ENCODE data around the gene SLC35F2. TPM values are rescaled to one million over a fixed set of nuclear protein-coding genes. Genes with fewer than 3 reads are reported as not detected.
"Not testable (repeated sequence)": the region's sequence is repeated elsewhere in the genome, so short reads cannot be mapped to it uniquely, and the experiment has no call there.

Gene SLC35F2, protein sequence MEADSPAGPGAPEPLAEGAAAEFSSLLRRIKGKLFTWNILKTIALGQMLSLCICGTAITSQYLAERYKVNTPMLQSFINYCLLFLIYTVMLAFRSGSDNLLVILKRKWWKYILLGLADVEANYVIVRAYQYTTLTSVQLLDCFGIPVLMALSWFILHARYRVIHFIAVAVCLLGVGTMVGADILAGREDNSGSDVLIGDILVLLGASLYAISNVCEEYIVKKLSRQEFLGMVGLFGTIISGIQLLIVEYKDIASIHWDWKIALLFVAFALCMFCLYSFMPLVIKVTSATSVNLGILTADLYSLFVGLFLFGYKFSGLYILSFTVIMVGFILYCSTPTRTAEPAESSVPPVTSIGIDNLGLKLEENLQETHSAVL
- 31.9 and 35.1 TPM in 2 replicates for total RNA-seq

DNA sequence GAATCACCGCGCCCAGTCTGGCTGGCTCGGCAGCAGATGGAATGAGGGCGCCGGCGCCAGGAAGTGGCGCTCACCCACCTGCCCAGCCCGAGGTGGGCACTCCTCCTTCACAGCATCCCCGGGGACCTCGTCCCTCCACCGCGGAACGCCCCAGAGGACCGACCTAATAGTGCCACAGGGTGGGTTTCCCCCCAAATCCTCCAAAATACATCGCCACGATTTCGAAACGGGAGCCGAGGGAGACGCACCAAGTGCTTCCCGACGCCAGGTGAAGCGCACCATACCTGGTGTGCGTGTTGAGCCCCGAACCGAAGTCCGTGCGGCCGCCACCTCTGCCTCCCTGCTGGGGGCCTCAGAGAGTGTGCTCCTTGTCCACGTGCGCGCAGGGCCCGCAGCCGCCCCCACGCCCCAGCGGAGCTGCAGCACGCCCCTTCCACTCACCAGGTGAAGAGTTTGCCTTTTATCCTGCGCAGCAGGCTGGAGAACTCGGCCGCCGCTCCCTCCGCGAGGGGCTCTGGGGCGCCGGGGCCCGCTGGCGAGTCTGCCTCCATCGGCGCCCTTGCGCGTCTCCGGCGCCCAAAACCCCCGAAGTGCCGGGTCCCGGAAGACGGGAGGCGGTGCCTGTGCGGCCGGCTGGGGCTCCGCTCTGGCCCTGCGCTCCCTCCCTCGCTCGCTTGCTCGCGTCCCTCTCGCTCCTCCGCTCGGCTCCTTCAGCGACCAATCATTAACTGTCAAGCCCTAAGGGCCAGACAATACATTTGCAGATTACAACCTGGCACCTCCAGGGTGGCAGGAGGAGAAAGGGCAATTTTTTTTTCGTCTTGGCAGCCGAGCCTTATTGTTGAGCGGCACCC is at the start of gene SLC35F2:
TSS of gene SLC35F2 (minus strand) at position 571 of the 854 bp plus-strand sequence. CDS start at position 551, 20 bp downstream.
- peaks cover 4% of the 10 kb centered on the region for H3K27me3 Mint-ChIP-seq
- DNase-seq = peak; percentile 92
- H3K4me3 Mint-ChIP-seq = peak within 1 kb of the TSS; percentile 90
- no peaks in the 10 kb centered on the region for H3K9me3 Mint-ChIP-seq
- intact Hi-C loops (cut with micrococcal nuclease) = loop anchor here (1.0 to 5.0 kb wide), 7 partner anchors 18 to 364 kb away; partner anchors contain the start of genes ALKBH8, ATM, CUL5 and ELMOD1
- H3K4me1 Mint-ChIP-seq = peaks cover 25% of the 10 kb centered on the region
- H3K27ac Mint-ChIP-seq = peak within 1 kb of the TSS; percentile 93
- peaks cover 10% of the 10 kb centered on the region for H3K36me3 Mint-ChIP-seq (ENCODE audit: low read depth)

DNA sequence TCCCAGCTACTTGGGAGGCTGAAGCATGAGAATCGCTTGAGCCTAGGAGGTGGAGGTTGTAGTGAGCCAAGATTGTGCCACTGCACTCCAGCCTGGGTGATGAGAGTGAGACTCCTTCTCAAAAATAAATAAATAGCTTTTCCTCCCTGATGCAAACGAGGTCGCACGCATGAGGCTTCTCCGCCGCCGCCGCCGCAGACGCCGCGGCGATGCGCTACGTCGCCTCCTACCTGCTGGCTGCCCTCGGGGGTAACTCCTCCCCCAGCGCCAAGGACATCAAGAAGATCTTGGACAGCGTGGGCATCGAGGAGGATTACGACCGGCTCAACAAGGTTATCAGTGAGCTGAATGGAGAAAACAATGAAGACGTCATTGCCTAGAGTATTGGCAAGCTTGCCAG is 49.6 kb upstream of the SLC35F2 start:
- Mint-ChIP-seq H3K27me3 (peaks cover 4% of the 10 kb centered on the region), H3K4me3 (no peak overlapping the region), H3K27ac (no peak overlapping the region), H3K9me3 (no peaks in the 10 kb centered on the region), H3K36me3 (ENCODE audit: low read depth) (no peaks in the 10 kb centered on the region), H3K4me1 (no peaks in the 10 kb centered on the region)
- DNase-seq = no peak
- intact Hi-C loops (cut with micrococcal nuclease) = no loop called here

DNA sequence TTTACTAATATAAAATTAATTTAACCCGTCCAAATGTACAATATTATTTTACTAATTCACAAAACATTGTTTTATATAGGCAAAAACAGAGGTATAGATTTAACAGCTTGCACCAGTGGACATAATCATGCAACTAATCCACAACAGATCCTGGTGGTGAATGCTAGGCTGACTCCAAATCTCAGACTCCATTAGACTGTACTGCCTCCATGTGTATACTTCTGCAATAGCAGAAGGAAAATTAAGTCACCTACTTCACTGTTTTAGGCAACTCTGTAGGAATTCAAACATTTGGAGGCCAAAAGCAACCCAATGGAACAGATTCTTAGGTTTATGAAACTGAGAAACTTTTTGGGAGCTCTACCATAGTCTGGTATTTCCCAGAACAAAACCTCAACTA is 39.7 kb upstream of the SLC35F2 start:
- intact Hi-C loops (cut with micrococcal nuclease) = loop anchor here (1.0 kb wide), 1 partner anchor 157 kb away; no protein-coding TSS in a partner anchor
- no peak overlapping the region for H3K4me3 Mint-ChIP-seq
- no peaks in the 10 kb centered on the region for H3K9me3 Mint-ChIP-seq
- H3K27me3 Mint-ChIP-seq = peaks cover 7% of the 10 kb centered on the region
- no peaks in the 10 kb centered on the region for H3K4me1 Mint-ChIP-seq
- no peak for DNase-seq
- no peak overlapping the region for H3K27ac Mint-ChIP-seq
- no peaks in the 10 kb centered on the region for H3K36me3 Mint-ChIP-seq (ENCODE audit: low read depth)

DNA sequence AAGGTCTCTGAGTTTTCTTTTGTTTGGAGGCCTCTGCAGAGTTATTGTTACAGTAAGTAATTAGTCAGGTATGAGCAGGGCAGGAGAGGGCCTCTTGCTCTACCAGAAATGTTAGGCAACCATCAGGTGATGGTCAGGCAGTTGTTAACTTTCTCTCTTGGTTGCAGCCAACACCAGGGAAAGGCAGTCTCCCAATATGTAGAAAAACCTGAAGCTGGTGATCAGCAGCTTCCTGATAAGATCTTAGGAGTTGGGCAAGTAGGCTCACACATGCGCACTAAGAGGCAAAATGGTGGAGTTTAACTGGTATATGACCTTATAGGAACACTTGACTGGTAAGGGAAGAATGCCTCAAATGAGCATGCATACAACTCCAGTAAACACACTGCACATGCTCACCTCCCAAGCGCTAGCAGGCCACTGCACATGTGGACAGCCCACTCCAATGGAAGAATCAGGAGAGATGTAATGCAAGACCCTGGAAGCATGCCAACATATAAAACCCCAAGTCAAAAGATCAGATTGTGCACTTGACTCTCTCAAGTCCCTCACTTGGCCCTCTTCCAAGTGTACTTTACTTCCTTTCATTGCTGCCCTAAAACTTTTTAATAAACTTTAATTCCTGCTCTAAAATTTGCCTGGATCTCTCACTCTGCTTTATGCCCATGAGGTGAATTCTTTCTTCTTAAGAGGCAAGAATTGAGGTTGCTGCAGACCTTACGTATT is 23.7 kb upstream of the SLC35F2 start:
- Mint-ChIP-seq H3K36me3 (ENCODE audit: low read depth) (no peaks in the 10 kb centered on the region), H3K4me3 (no peak overlapping the region), H3K9me3 (no peaks in the 10 kb centered on the region), H3K27me3 (peaks cover 2% of the 10 kb centered on the region), H3K4me1 (no peaks in the 10 kb centered on the region), H3K27ac (no peak overlapping the region)
- DNase-seq = no peak
- intact Hi-C loops (cut with micrococcal nuclease) = no loop called here

DNA sequence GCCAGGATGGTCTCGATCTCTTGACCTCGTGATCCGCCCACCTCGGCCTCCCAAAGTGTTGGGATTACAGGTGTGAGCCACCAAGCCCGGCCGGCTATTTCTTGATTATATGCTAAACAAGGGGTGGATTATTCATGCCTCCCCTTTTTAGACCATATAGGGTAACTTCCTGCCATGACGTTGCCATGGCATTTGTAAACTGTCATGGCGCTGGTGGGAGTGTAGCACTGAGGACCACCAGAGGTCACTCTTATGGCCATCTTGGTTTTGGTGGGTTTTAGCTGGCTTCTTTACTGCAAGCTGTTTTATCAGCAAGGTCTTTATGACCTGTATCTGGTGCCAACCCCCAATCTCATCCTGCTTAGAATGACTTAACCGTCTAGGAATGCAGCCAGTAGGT is 22.9 kb upstream of the SLC35F2 start:
- H3K27me3 Mint-ChIP-seq; H3K9me3 Mint-ChIP-seq; H3K4me3 Mint-ChIP-seq; H3K36me3 Mint-ChIP-seq (ENCODE audit: low read depth); H3K27ac Mint-ChIP-seq; intact Hi-C loops (cut with micrococcal nuclease); H3K4me1 Mint-ChIP-seq; DNase-seq: not testable (repeated sequence)

DNA sequence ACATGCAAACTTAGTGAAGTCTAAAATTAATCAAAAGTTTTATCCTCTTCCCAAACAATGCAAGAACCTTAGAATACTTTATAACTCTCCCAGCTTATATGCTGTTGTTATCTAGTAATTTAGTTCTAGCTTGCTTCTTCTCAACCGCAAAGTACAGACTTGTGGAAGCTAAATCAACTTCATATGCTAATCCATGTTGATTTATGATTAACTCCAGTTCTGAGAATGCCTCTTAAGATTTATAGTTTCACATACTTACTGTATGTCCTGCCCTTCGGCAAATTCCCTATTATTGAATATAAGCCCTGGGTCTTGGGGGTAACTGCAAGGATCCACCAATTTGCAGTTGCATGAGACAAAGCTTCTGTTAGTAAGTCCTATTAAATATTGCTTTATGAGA is 17.6 kb upstream of the SLC35F2 start:
- no peaks in the 10 kb centered on the region for H3K36me3 Mint-ChIP-seq (ENCODE audit: low read depth)
- no peak overlapping the region for H3K27ac Mint-ChIP-seq
- intact Hi-C loops (cut with micrococcal nuclease) = no loop called here
- H3K4me1 Mint-ChIP-seq = no peaks in the 10 kb centered on the region
- no peak overlapping the region for H3K4me3 Mint-ChIP-seq
- H3K9me3 Mint-ChIP-seq = no peaks in the 10 kb centered on the region
- peaks cover 2% of the 10 kb centered on the region for H3K27me3 Mint-ChIP-seq
- no peak for DNase-seq

DNA sequence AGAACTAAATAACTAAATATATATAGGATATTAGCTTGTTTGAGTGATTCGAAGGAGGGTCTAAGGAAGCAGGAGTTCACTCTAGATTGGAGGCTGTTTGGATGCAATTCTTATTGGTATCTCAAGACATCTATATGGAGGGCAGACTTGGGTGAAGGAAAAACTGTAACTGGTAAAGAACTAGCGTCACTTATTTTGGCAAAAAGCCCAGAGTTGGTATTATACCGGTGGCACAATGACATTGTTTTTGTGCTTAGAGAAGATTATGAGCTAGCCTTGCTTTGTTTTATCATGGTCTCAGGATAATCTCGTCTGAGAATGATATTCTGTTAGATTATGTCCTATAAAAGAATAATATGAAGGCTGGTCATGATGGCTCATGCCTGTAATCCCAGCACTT is 6.0 kb upstream of the SLC35F2 start:
- H3K27me3 Mint-ChIP-seq = peaks cover 11% of the 10 kb centered on the region
- intact Hi-C loops (cut with micrococcal nuclease) = no loop called here
- H3K4me3 Mint-ChIP-seq = no peak overlapping the region
- H3K36me3 Mint-ChIP-seq (ENCODE audit: low read depth) = no peaks in the 10 kb centered on the region
- H3K9me3 Mint-ChIP-seq = no peaks in the 10 kb centered on the region
- peaks cover 5% of the 10 kb centered on the region for H3K4me1 Mint-ChIP-seq
- H3K27ac Mint-ChIP-seq = no peak overlapping the region
- no peak for DNase-seq

DNA sequence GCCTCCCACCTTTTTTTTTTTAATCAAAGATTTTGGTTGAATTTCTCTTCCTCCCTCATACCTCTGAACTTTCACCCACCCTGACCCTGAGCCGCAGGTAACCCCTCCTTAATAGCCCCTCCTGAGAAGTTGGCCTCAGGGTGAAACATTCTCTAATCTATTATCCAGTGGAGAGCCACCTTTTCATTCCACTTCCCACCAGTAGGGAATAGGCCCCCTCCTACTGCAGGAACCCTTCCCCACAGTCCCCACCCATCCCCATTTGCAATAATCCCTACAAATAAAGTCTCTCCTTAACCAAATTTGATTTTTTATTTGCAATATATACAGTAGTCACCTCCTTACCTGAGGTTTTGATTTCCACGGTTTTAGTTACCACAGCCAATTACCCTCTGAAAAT is 2.1 kb upstream of the SLC35F2 start:
- no peak overlapping the region for H3K27ac Mint-ChIP-seq
- H3K4me3 Mint-ChIP-seq = peak overlapping the region; percentile 90
- peaks cover 20% of the 10 kb centered on the region for H3K4me1 Mint-ChIP-seq
- DNase-seq = no peak
- H3K27me3 Mint-ChIP-seq = peaks cover 11% of the 10 kb centered on the region
- H3K9me3 Mint-ChIP-seq = no peaks in the 10 kb centered on the region
- peaks cover 3% of the 10 kb centered on the region for H3K36me3 Mint-ChIP-seq (ENCODE audit: low read depth)
- intact Hi-C loops (cut with micrococcal nuclease) = no loop called here

DNA sequence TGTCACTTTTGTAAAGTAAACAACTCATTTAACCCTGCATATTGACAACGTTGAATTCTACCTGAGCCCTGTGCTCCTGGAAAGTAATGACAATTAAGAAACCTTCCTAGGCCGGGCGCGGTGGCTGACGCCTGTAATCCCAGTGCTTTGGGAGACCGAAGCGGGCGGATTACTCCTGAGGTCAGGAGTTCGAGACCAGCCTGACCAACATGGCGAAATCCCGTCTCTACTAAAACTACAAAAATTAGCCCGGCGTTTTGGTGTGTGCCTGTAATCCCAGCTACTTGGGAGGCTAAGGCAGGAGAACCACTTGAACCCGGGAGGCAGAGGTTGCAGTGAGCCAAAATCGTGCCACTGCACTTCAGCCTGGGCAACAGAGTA is 1.6 kb upstream of the SLC35F2 start:
- H3K27ac Mint-ChIP-seq; intact Hi-C loops (cut with micrococcal nuclease); H3K36me3 Mint-ChIP-seq (ENCODE audit: low read depth); H3K9me3 Mint-ChIP-seq; DNase-seq: not testable (repeated sequence)
- H3K4me1 Mint-ChIP-seq = peaks cover 20% of the 10 kb centered on the region
- peak overlapping the region; percentile 90 for H3K4me3 Mint-ChIP-seq
- peaks cover 11% of the 10 kb centered on the region for H3K27me3 Mint-ChIP-seq

DNA sequence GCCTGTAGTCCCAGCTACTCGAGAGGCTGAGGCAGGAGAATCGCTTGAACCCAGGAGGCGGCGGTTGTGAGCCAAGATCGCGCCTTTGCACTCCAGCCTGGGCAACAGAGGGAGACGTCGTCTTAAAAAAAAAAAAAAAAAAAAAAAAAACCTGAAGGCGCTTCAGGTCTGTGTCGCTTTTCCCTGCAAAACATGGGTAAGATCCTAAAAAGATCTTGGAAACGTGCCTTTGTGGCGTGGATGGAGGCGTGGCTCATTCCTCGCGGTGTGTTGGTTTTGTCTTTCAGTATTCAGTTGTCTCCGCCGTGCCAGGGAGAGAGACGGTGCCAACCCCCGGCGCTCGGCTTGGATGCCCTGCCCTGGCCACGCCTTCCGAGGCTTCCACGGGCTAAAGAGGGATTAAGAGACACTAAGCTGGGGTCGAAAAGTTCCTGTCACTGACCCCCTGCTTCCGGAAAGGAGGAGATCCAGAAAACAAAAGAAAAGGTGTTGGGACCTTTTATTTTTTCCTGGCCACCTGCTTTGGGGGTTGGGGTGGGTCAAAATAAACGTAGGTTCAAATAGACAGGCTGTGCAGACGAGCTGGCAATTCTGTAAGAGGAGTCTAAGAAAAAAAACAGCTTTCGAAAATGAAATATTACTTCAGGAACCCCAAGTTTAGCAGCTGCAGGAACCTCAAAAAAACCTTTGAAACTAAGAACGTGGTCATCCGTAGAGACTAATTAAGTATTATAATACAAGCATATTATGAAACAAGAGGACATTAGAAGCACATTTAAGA is 1.1 kb upstream of the SLC35F2 start:
- H3K27me3 Mint-ChIP-seq = peaks cover 11% of the 10 kb centered on the region
- peak overlapping the region; percentile 93 for H3K27ac Mint-ChIP-seq
- H3K9me3 Mint-ChIP-seq = no peaks in the 10 kb centered on the region
- H3K36me3 Mint-ChIP-seq (ENCODE audit: low read depth) = peaks cover 7% of the 10 kb centered on the region
- peak overlapping the region; percentile 90 for H3K4me3 Mint-ChIP-seq
- peaks cover 22% of the 10 kb centered on the region for H3K4me1 Mint-ChIP-seq
- intact Hi-C loops (cut with micrococcal nuclease) = loop anchor here (2.0 to 5.0 kb wide), 6 partner anchors 61 to 363 kb away; partner anchors contain the start of genes ALKBH8, ATM, CUL5 and ELMOD1
- DNase-seq = peak; percentile 72

DNA sequence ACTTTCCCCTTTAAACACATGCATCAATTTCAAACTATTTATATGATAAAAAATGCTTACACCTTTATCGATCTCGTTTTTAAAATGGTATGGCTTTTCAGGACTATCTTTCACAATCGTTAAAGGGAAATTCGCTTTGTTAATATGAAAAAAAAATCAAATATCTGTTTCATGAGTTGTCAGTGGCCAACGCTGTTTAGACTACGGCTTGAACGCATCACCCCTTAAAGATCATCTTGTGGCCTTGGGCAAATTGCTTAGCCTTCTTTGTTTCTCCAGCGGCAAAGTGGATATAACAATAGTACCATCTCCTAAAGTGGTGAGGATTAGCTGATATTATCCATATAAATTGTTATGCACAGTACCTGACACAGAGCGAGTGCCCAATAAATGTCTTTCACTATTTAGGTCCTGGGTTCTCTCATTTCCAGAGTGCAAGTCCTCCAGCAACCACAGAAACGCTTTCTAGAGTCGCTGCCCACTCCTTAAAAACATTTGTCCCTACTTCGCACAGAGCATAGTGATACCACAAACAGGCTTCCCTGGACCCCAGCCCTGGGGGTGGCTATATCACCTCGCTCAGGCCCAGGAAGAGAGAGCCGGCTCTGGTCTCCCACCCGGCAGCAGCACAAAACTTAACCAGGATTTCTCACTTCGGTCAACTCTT is 904 bp downstream of the SLC35F2 start:
- Mint-ChIP-seq H3K9me3 (no peaks in the 10 kb centered on the region), H3K4me3 (peak overlapping the region; percentile 90), H3K36me3 (ENCODE audit: low read depth) (peaks cover 10% of the 10 kb centered on the region), H3K27me3 (peaks cover 4% of the 10 kb centered on the region), H3K4me1 (peaks cover 27% of the 10 kb centered on the region), H3K27ac (peak overlapping the region; percentile 93)
- no peak for DNase-seq
- intact Hi-C loops (cut with micrococcal nuclease) = loop anchor here (1.0 to 5.0 kb wide), 8 partner anchors 17 to 365 kb away; partner anchors contain the start of genes ALKBH8, ATM, CUL5 and ELMOD1

DNA sequence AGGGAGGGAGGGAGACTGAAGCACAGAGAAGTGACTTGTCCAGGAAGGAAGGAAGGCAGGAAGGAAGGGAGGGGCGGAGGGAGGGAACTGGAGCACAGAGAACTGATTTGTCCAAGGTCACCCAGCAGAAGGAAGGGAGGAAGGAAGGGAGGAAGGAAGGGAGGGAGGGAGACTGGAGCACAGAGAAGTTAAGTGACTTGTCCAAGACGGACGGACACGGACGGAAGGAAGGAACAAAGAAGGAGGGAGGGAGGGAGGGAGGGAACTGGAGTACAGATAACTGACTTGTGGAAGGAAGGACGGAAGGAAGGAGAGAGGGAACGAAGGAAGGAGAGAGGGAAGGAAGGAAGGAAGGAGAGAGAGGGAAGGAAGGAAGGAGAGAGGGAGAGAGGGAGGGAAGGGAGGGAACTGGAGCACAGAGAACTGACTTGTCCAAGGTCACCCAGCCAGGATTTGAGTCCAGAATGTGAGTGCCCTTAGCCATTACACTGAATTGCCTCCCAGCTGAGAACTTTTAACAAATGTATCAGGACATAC is 1.5 kb downstream of the SLC35F2 start:
- H3K9me3 Mint-ChIP-seq = no peaks in the 10 kb centered on the region
- peaks cover 10% of the 10 kb centered on the region for H3K36me3 Mint-ChIP-seq (ENCODE audit: low read depth)
- H3K27me3 Mint-ChIP-seq = peaks cover 2% of the 10 kb centered on the region
- H3K4me1 Mint-ChIP-seq = peaks cover 27% of the 10 kb centered on the region
- H3K4me3 Mint-ChIP-seq = peak overlapping the region; percentile 90
- no peak overlapping the region for H3K27ac Mint-ChIP-seq
- intact Hi-C loops (cut with micrococcal nuclease) = loop anchor here (1.0 to 5.0 kb wide), 3 partner anchors 70 to 267 kb away; partner anchors contain the start of genes ELMOD1 and RAB39A
- no peak for DNase-seq
